H1 (cell line): ENCODE measurements around the gene MAP3K6. TPM values are rescaled to one million over a fixed set of nuclear protein-coding genes. Genes with fewer than 3 reads are reported as not detected.

ENCODE experiments used
- CTCF ChIA-PET: fragments of 300-600 bp; sonication (Branson Sonifier 250); formaldehyde crosslinking; loops from one replicate; lab custom pipeline; 2021; ENCODE audit not compliant: partially characterized antibody; lab: Charles Lee
- POLR2A ChIA-PET: fragments of 300-600 bp; sonication (Branson Sonifier 250); formaldehyde crosslinking; loops from one replicate; lab custom pipeline; 2021; ENCODE audit warnings: inconsistent platforms; ENCODE audit not compliant: partially characterized antibody; lab: Charles Lee
- DNase-seq, 2 experiments: peaks; one replicate each; pipeline versions ENCODE4 v3.0.0 to v3.0.0-alpha.2; 2010 to 2022; ENCODE audit warnings: low spot score in 2 of 2, low read depth in 1 of 2, mixed read lengths in 1 of 2
- FAIRE-seq: peaks from 2 replicates; lab custom pipeline; 2011; peaks lifted over from hg19 to GRCh38; lab: Jason Lieb, UNC
- H2AFZ ChIP-seq: 2 replicates; pipeline ENCODE4 v1.8.1; 2012; ENCODE audit warnings: low read length, inconsistent platforms
- H2AK5ac ChIP-seq: 2 replicates; pipeline ENCODE4 v1.6.1; 2013; ENCODE audit warnings: low read depth, low read length
- H2BK120ac ChIP-seq: replicated peaks from 2 replicates; pipeline ENCODE3; 2013; ENCODE audit warnings: low read depth, low read length, inconsistent platforms
- H2BK12ac ChIP-seq: 2 replicates; pipeline ENCODE4 v1.6.1; 2013; ENCODE audit warnings: low read depth, low read length
- H2BK15ac ChIP-seq: 2 replicates; pipeline ENCODE4 v1.6.1; 2013; ENCODE audit warnings: low read length
- H2BK20ac ChIP-seq: 2 replicates; pipeline ENCODE4 v1.6.1; 2013; ENCODE audit warnings: low read length
- H2BK5ac ChIP-seq: 2 replicates; pipeline ENCODE4 v1.6.1; 2013; ENCODE audit warnings: low read depth, low read length
- H3K14ac ChIP-seq: 2 replicates; pipeline ENCODE4 v1.6.1; 2013; ENCODE audit warnings: inconsistent platforms; ENCODE audit not compliant: insufficient read length
- H3K18ac ChIP-seq: 2 replicates; pipeline ENCODE4 v1.6.1; 2013; ENCODE audit warnings: low read length; ENCODE audit errors: extremely low read depth
- H3K23ac ChIP-seq: 2 replicates; pipeline ENCODE4 v1.6.1; 2013; ENCODE audit warnings: inconsistent platforms; ENCODE audit not compliant: insufficient read length
- H3K23me2 ChIP-seq: 2 replicates; pipeline ENCODE4 v1.6.1; 2013; ENCODE audit warnings: low read depth, low read length
- H3K27ac ChIP-seq: 2 replicates; pipeline ENCODE4 v1.6.1; 2011; ENCODE audit warnings: low read depth, low read length, inconsistent platforms
- H3K27me3 ChIP-seq, 4 experiments: replicated peaks in 1 of 4; 1 replicate in 1 of 4; 2 replicates in 3 of 4; pipeline versions ENCODE4 v1.6.1 to v1.8.1; 2011 to 2013; ENCODE audit warnings: low read length in 3 of 4, mild to moderate bottlenecking in 3 of 4, inconsistent platforms in 2 of 4, mixed read lengths in 2 of 4, moderate library complexity in 1 of 4; ENCODE audit not compliant: control insufficient read depth in 3 of 4, insufficient read depth in 3 of 4; ENCODE audit errors: extremely low read depth in 1 of 4
- H3K36me3 ChIP-seq, 4 experiments: 2 replicates each; pipeline versions ENCODE4 v1.6.1 to v1.8.1; 2011 to 2013; ENCODE audit warnings: mild to moderate bottlenecking in 4 of 4, low read length in 3 of 4, moderate library complexity in 2 of 4, control low read depth in 1 of 4, inconsistent platforms in 1 of 4; ENCODE audit not compliant: insufficient read depth in 4 of 4, control insufficient read depth in 2 of 4
- H3K4ac ChIP-seq: replicated peaks from 2 replicates; pipeline ENCODE3; 2013; ENCODE audit warnings: low read length, low read depth, mixed read lengths, inconsistent platforms; ENCODE audit not compliant: insufficient read length
- H3K4me1 ChIP-seq, 4 experiments: replicated peaks in 1 of 4; 1 replicate in 1 of 4; 2 replicates in 3 of 4; pipeline versions ENCODE4 v1.6.1 to v1.8.1; 2011 to 2013; ENCODE audit warnings: low read length in 3 of 4, inconsistent platforms in 2 of 4, mixed read lengths in 1 of 4; ENCODE audit not compliant: insufficient read depth in 4 of 4, control insufficient read depth in 3 of 4
- H3K4me2 ChIP-seq, 2 experiments: 2 replicates each; pipeline versions ENCODE4 v1.6.1 to v1.8.1; 2011 to 2013; ENCODE audit warnings: low read depth in 2 of 2, low read length in 2 of 2, control low read depth in 1 of 2, inconsistent platforms in 1 of 2, mild to moderate bottlenecking in 1 of 2; ENCODE audit not compliant: insufficient read depth in 1 of 2
- H3K4me3 ChIP-seq, 4 experiments: fragments of 200-600, 300-600 bp in 1 of 4; sonication (generic), shearing (Covaris generic), sonication (Bioruptor Twin) in 1 of 4; 2 replicates each; pipeline versions ENCODE4 v1.5.1 to v1.8.1; 2011 to 2016; ENCODE audit warnings: low read length in 4 of 4, low read depth in 3 of 4, control low read depth in 2 of 4, inconsistent platforms in 2 of 4, mild to moderate bottlenecking in 2 of 4, mixed read lengths in 1 of 4, moderate library complexity in 1 of 4; ENCODE audit not compliant: insufficient read depth in 2 of 4; ENCODE audit errors: extremely low read depth in 1 of 4
- H3K56ac ChIP-seq: replicated peaks from 2 replicates; pipeline ENCODE3; 2013; ENCODE audit warnings: low read depth, mild to moderate bottlenecking, mixed read lengths, low read length, inconsistent platforms; ENCODE audit not compliant: insufficient read length
- H3K79me1 ChIP-seq: 2 replicates; pipeline ENCODE4 v1.6.1; 2013; ENCODE audit warnings: low read depth, low read length, control low read depth
- H3K79me2 ChIP-seq, 2 experiments: 2 replicates each; pipeline versions ENCODE4 v1.6.1 to v1.8.1; 2012 to 2013; ENCODE audit warnings: low read length in 2 of 2, mild to moderate bottlenecking in 2 of 2, inconsistent platforms in 1 of 2; ENCODE audit not compliant: insufficient read depth in 2 of 2, control insufficient read depth in 1 of 2
- H3K9ac ChIP-seq, 4 experiments: replicated peaks in 1 of 4; 1 replicate in 1 of 4; 2 replicates in 3 of 4; pipeline versions ENCODE4 v1.6.1 to v1.8.1; 2011 to 2013; ENCODE audit warnings: low read depth in 3 of 4, low read length in 3 of 4, control low read depth in 2 of 4, mild to moderate bottlenecking in 2 of 4, moderate library complexity in 2 of 4, inconsistent platforms in 1 of 4; ENCODE audit errors: extremely low read depth in 1 of 4
- H3K9me3 ChIP-seq, 2 experiments: 2 replicates each; pipeline versions ENCODE4 v1.6.1 to v1.8.1; 2012 to 2013; ENCODE audit warnings: mild to moderate bottlenecking in 2 of 2, moderate library complexity in 2 of 2, control low read depth in 1 of 2, inconsistent platforms in 1 of 2, low read depth in 1 of 2, low read length in 1 of 2, mixed read lengths in 1 of 2; ENCODE audit not compliant: insufficient read depth in 2 of 2
- H4K20me1 ChIP-seq, 2 experiments: replicated peaks in 1 of 2; 2 replicates each; pipeline versions ENCODE3 to v1.8.1; 2011 to 2013; ENCODE audit warnings: inconsistent platforms in 2 of 2, low read length in 2 of 2, mild to moderate bottlenecking in 1 of 2; ENCODE audit not compliant: insufficient read depth in 2 of 2, control insufficient read depth in 1 of 2
- H4K5ac ChIP-seq: 2 replicates; pipeline ENCODE4 v1.6.1; 2013; ENCODE audit warnings: low read length, low read depth, mixed read lengths, inconsistent platforms; ENCODE audit not compliant: insufficient read length
- H4K8ac ChIP-seq: 2 replicates; pipeline ENCODE4 v1.8.0; 2013; ENCODE audit warnings: mild to moderate bottlenecking, moderate library complexity, low read length, inconsistent platforms; ENCODE audit not compliant: insufficient read depth; ENCODE audit errors: extremely low read depth
- H4K91ac ChIP-seq: replicated peaks from 2 replicates; pipeline ENCODE3; 2013; ENCODE audit warnings: low read length, mixed read lengths, inconsistent platforms; ENCODE audit not compliant: insufficient read length
- JUN ChIP-seq: IDR thresholded peaks from 2 replicates; pipeline ENCODE4 v1.6.1; 2011; ENCODE audit warnings: low read depth, mild to moderate bottlenecking, improper control_type of control experiment, low read length
- RNF2 ChIP-seq: fragments of 200-900, 300-1000 bp; sonication (generic); IDR thresholded peaks from 2 replicates; pipeline ENCODE4 v1.7.1; 2016; ENCODE audit warnings: borderline replicate concordance, low read depth, mild to moderate bottlenecking, antibody characterized with exemption, low read length; ENCODE audit not compliant: poor library complexity, severe bottlenecking; ENCODE audit errors: missing control alignments
- WGBS, 2 experiments: shearing (Covaris generic) in 1 of 2; methylation state at CpG; one replicate each; pipeline versions ENCODE4 v1.1.6 to v1.1.7; 2013 to 2015; ENCODE audit warnings: low lambda C conversion rate in 2 of 2, mixed read lengths in 2 of 2, inconsistent platforms in 1 of 2, low coverage in 1 of 2, missing lambda C conversion rate in 1 of 2; ENCODE audit not compliant: insufficient replicate concordance in 2 of 2, insufficient coverage in 1 of 2, insufficient read length in 1 of 2; ENCODE audit errors: extremely low coverage in 1 of 2, missing lambda C conversion rate in 1 of 2; 5-methylcytosine and 5-hydroxymethylcytosine counted together
- polyA plus RNA-seq, 7 experiments: library from polyadenylated mRNA; depleted of rRNA in 3 of 7; stranded (reverse) in 5 of 7; unstranded in 2 of 7; fragments of >200 nt in 5 of 7; fragments of 200-250 nt in 2 of 7; gene quantifications; 1 replicate in 5 of 7; 2 replicates in 1 of 7; 4 replicates in 1 of 7; pipeline versions ENCODE4 v1.2.1 to v1.2.3, GENCODE V29; 2011 to 2013; ENCODE audit warnings: missing spikeins in 2 of 7, mixed read lengths in 2 of 7
- total RNA-seq: library from RNA; stranded (reverse); fragmentation: NEBNext Ultra II Directional; extraction: Animal tissue kit (Norgen Biotek cat#: 25700); gene quantifications from 2 replicates; pipeline ENCODE4 v1.2.1, GENCODE V29; 2021

The MAP3K6 gene
- total and polyA plus RNA-seq, 2 of the 8 experiments (the other 6 are each of a cell fraction or from before 2014, with no cell fraction given), result 7.4 to 7.6 TPM

- H4K20me1 ChIP-seq, result peaks cover 0 to 7% of the 10 kb centered on the region in 2 experiments
- H2BK5ac ChIP-seq, result no peak overlapping the region
- no peak overlapping the region for H2AK5ac ChIP-seq
- no peak overlapping the region for H3K9ac ChIP-seq
- H3K4ac ChIP-seq, result peak overlapping the region; percentile 69
- CTCF ChIA-PET, result interaction anchor here (1.1 to 28.8 kb wide), 12 partner anchors 8 to 251 kb away, joined by 3 to 625 read pairs (median 36); partner anchors contain the start of genes CD164L2, FCN3, GPR3 and MAP3K6
- DNase-seq, result no peak
- no peak overlapping the region for H3K4me3 ChIP-seq
- no peak overlapping the region for H3K23ac ChIP-seq
- no peaks in the 10 kb centered on the region for H3K36me3 ChIP-seq
- H3K14ac ChIP-seq, result no peak overlapping the region
- no peaks in the 10 kb centered on the region for H3K9me3 ChIP-seq
- H2AFZ ChIP-seq, result no peak overlapping the region
- 0 out of 2 replicates have a peak overlapping the region, but pooled peaks have one; percentile 4 for H4K8ac ChIP-seq
- peaks cover 0 to 24% (median 9%) of the 10 kb centered on the region in 4 experiments; a peak in 6 of 7 replicates for H3K4me1 ChIP-seq
- peaks cover 0 to 17% (median 10%) of the 10 kb centered on the region in 4 experiments; a peak in 6 of 7 replicates for H3K27me3 ChIP-seq
- 94% methylated on average over 13 of the region's 13 CpGs; no CpG with 5 or more reads in 1 of the 2 experiments for WGBS, 2 experiments
- TF ChIP-seq JUN, result no peak
- no peak for TF ChIP-seq RNF2
- no peak overlapping the region for H2BK120ac ChIP-seq
- no peaks in the 10 kb centered on the region for H3K79me1 ChIP-seq
- H3K56ac ChIP-seq, result no peak overlapping the region
- H3K18ac ChIP-seq, result no peak overlapping the region
- H2BK12ac ChIP-seq, result no peak overlapping the region; the same call in 1 of the 2 replicates
- H4K5ac ChIP-seq, result no peak overlapping the region
- no peak overlapping the region for H3K27ac ChIP-seq
- FAIRE-seq, result no peak
- H3K23me2 ChIP-seq, result peaks cover 25% of the 10 kb centered on the region
- no peak overlapping the region for H4K91ac ChIP-seq
- H3K79me2 ChIP-seq, result no peaks in the 10 kb centered on the region
- H2BK20ac ChIP-seq, result no peak overlapping the region
- H2BK15ac ChIP-seq, result no peak overlapping the region
- H3K4me2 ChIP-seq, result no peak overlapping the region
- POLR2A ChIA-PET, result interaction anchor here (0.6 to 10.9 kb wide), 5 partner anchors 9 to 46 kb away, joined by 3 to 101 read pairs (median 5); partner anchors contain the start of genes MAP3K6 and SYTL1
Observed at GRCh38 chr1:27353166-27353565, 13.6 kb downstream of the MAP3K6 start.
